Central memory CD8-positive, alpha-beta T cell (primary cell): ENCODE data around the gene ZNF804A.

Experiments used
- ATAC-seq: fragments of 150-1000 bp; cut with Tn5 transposase; replicated peaks from 2 replicates; pipeline ENCODE4 v1.10.0; 2022; ENCODE audit warnings: mild to moderate bottlenecking, moderate FRiP score, moderate number of reproducible peaks; ENCODE audit not compliant: poor library complexity, severe bottlenecking; ENCODE audit errors: extremely low read depth
- DNase-seq, 2 donors: peaks; one replicate each; pipeline ENCODE4 v3.0.0; 2021; ENCODE audit warnings: low spot score in 2 of 2
- H3K27ac Mint-ChIP-seq: one replicate; pipeline ENCODE4 v1.8.0; 2022; ENCODE audit warnings: low read depth, mild to moderate bottlenecking, moderate library complexity, mixed read lengths
- H3K27me3 Mint-ChIP-seq: one replicate; pipeline ENCODE4 v1.8.0; 2022; ENCODE audit warnings: mixed read lengths
- H3K36me3 Mint-ChIP-seq: one replicate; pipeline ENCODE4 v1.8.0; 2022; ENCODE audit warnings: mild to moderate bottlenecking, moderate library complexity, mixed read lengths; ENCODE audit not compliant: insufficient read depth
- H3K4me1 Mint-ChIP-seq: one replicate; pipeline ENCODE4 v1.8.0; 2022; ENCODE audit warnings: mixed read lengths
- H3K4me3 Mint-ChIP-seq: one replicate; pipeline ENCODE4 v1.8.0; 2022; ENCODE audit warnings: mild to moderate bottlenecking, moderate library complexity, mixed read lengths
- H3K9me3 Mint-ChIP-seq: one replicate; pipeline ENCODE4 v1.8.0; 2022; ENCODE audit warnings: mixed read lengths

The ZNF804A gene

DNA sequence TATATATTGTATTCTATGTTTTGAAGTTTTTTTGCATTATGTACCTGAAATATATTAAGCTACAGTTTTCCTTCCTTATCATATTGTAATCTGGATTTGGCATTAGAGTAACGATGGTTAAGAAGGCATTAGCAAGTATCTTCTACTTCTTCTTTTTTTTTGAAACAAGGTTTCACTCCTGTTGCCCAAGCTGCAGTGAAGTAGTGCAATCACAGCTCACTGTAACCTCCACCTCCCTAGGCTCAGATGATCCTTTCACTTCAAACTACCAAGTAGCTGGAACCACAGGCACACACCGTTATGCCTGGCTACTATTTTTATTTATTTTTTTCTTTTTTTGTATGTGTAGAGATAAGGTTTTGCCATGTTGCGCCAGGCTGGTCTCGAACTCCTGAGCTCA is 201.1 kb downstream of the ZNF804A start:
- Mint-ChIP-seq H3K4me1 (no peaks in the 10 kb centered on the region), H3K4me3 (no peak overlapping the region), H3K27ac (no peak overlapping the region), H3K27me3 (no peaks in the 10 kb centered on the region), H3K9me3 (peaks cover 33% of the 10 kb centered on the region), H3K36me3 (no peaks in the 10 kb centered on the region)
- no peak for ATAC-seq
- no peak for DNase-seq

DNA sequence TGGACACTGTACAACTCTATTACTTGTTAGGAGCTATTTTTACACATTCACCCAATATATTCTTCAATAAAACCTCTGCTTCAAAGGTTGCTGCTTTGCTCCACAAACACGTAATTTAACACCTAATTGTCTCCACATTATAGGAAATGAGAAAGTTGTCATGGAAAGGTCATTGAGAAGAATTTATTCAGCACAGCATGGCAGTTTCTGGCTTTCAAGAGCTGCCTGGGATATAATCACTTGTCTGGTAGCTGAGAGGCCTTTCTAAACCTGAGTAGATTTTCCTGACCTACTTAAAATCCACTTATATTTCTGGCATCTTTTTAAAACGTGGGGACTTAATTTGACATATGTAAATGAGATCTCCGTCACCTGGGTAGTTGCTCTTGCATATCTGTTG is 216.1 kb downstream of the ZNF804A start:
- H3K27ac Mint-ChIP-seq = no peak overlapping the region
- H3K36me3 Mint-ChIP-seq = no peaks in the 10 kb centered on the region
- no peaks in the 10 kb centered on the region for H3K4me1 Mint-ChIP-seq
- ATAC-seq (no peak), DNase-seq (no peak)
- H3K4me3 Mint-ChIP-seq = no peak overlapping the region
- H3K9me3 Mint-ChIP-seq = peaks cover 25% of the 10 kb centered on the region
- H3K27me3 Mint-ChIP-seq = no peaks in the 10 kb centered on the region

DNA sequence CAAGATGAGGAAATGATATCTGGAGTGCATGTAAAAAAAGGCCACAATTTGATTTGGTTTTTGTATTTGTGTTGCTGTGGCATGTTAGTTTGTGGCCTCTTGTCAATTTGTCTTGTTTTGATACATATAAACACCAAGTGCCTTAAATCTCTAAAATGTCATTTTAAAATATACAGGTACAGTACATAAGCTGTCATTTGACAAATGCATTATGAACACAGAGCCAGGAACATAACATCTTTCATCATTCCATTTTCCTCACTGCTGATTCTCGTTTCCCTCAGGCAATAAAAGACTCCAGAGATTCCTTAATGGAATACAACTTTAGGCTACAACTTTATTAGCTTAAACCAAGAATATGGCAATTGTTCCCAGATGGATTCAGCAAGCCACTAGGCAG is 217.5 kb downstream of the ZNF804A start:
- Mint-ChIP-seq H3K9me3 (peaks cover 29% of the 10 kb centered on the region), H3K27ac (no peak overlapping the region), H3K27me3 (no peaks in the 10 kb centered on the region), H3K4me1 (no peaks in the 10 kb centered on the region), H3K4me3 (no peak overlapping the region), H3K36me3 (no peaks in the 10 kb centered on the region)
- no peak for ATAC-seq
- DNase-seq = no peak

DNA sequence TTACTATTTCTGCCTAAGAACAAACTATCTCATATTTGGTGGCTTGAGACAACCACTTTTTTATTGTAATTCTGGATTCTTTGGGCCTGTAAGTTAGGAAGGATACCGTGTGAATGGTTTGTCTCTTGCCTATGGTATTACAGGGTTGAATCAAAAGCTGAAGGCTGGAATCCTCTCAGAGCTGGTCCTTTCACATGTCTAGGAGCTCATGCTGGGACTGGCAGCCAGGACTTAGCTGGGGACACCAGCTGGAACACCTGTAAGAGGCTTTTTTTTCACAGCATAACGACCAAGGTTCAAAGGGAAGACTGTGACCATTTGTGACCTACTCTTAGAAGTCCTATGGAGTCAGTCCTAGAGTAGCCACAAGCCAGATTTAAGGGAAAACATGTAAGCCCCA is 226.3 kb downstream of the ZNF804A start:
- H3K4me3 Mint-ChIP-seq = no peak overlapping the region
- no peak for DNase-seq
- peaks cover 16% of the 10 kb centered on the region for H3K9me3 Mint-ChIP-seq

DNA sequence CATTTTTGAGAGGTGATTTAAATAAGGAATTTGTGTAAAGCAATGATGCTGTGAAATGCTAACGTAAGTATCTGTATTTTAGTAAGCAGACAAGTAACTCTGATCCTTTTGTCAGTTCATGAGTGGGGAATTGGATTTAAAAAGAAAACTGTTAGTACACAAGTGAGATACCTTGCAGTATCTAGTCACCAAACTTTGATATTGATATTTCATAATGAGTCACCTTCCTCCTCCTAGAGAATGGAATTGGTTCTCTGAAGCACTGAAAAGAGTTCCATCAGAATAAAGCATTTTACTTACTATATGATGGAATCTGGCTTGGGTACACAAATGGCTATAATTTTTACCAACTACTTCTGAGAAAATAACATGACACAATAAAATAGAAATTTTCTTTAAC is 232.2 kb downstream of the ZNF804A start:
- peaks cover 18% of the 10 kb centered on the region for H3K9me3 Mint-ChIP-seq
- no peak overlapping the region for H3K27ac Mint-ChIP-seq
- no peak for ATAC-seq
- H3K4me3 Mint-ChIP-seq = no peak overlapping the region
- H3K36me3 Mint-ChIP-seq = no peaks in the 10 kb centered on the region
- H3K27me3 Mint-ChIP-seq = no peaks in the 10 kb centered on the region
- no peak for DNase-seq
- H3K4me1 Mint-ChIP-seq = no peaks in the 10 kb centered on the region

More for the DNA sequence above, 226.3 kb downstream of the ZNF804A start:
- H3K4me1 Mint-ChIP-seq = no peaks in the 10 kb centered on the region
- ATAC-seq = no peak
- no peak overlapping the region for H3K27ac Mint-ChIP-seq
- no peaks in the 10 kb centered on the region for H3K27me3 Mint-ChIP-seq
- H3K36me3 Mint-ChIP-seq = no peaks in the 10 kb centered on the region

DNA sequence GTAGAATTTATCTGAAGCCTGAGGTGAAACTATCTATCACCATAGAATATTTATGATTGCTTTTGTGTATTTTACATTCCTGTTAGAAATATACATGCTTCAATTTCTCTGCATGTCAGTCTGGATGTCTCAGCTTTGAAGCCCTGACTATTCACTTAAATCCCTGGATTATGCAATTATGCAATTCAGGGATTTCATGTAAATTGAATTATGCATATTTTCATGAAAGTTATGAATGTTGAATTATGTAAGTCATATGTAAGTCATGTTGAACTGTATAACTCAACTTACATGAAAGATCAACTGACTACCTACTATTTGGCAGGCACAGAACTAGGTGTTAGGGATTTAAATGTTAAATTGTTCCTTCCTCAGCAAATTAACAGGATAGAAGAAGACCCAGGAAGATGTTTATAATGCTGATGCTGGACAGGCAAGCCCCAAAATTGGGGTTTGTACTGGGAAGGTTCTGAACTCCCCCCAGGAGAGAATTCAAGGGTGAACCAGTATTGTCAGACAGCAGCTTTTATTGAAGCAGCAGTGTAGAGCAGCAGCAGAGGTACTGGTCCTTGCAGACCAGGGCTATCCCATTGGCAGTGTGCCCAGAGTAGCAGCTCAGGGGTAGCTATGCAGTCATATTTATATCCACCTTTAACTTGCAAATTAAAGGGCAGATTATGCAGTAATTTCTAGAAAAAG is 236.5 kb downstream of the ZNF804A start:
- Mint-ChIP-seq H3K36me3 (no peaks in the 10 kb centered on the region), H3K4me3 (no peak overlapping the region), H3K4me1 (no peaks in the 10 kb centered on the region), H3K9me3 (peaks cover 13% of the 10 kb centered on the region), H3K27ac (no peak overlapping the region), H3K27me3 (no peaks in the 10 kb centered on the region)
- ATAC-seq = no peak
- no peak for DNase-seq

DNA sequence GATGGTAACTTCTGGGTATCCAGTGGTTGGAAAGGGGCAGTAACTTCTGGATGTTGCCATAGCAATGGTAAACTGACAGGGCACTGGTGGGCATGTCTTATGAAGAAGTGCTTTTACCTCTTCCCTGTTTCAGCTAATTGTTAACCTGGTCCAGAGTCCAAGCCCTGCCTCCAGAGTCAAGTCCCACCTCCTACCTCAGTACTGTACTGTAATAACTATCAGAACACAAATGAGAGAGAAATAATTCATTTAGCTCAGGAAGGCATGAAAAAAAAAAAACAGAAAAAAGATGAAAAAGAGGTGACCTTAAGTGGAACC is 237.0 kb downstream of the ZNF804A start:
- Mint-ChIP-seq H3K36me3 (no peaks in the 10 kb centered on the region), H3K27ac (no peak overlapping the region), H3K4me1 (no peaks in the 10 kb centered on the region), H3K27me3 (no peaks in the 10 kb centered on the region), H3K4me3 (no peak overlapping the region), H3K9me3 (peaks cover 13% of the 10 kb centered on the region)
- ATAC-seq (no peak), DNase-seq (no peak)

DNA sequence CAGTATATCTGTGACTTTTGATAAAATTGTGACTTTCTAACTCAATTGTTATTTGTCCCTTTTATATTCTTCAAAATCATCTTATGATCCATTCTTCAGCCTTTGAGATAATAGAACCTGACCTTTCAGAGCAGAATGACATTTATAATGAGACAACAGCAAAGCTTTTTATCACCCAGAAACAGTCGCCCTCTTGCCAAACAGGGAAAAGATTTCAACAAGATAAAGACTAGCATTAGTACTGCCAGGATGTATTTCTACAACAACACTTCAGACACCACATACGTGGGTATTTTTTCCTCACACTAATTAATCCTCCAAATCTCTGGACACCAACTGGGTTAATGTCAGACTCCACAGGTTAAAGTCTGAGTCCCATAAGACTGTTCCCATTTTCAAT is 249.0 kb downstream of the ZNF804A start:
- Mint-ChIP-seq H3K9me3 (peaks cover 16% of the 10 kb centered on the region), H3K36me3 (peaks cover 2% of the 10 kb centered on the region), H3K4me1 (no peaks in the 10 kb centered on the region), H3K27ac (no peak overlapping the region), H3K4me3 (no peak overlapping the region), H3K27me3 (no peaks in the 10 kb centered on the region)
- ATAC-seq (no peak), DNase-seq (no peak)

DNA sequence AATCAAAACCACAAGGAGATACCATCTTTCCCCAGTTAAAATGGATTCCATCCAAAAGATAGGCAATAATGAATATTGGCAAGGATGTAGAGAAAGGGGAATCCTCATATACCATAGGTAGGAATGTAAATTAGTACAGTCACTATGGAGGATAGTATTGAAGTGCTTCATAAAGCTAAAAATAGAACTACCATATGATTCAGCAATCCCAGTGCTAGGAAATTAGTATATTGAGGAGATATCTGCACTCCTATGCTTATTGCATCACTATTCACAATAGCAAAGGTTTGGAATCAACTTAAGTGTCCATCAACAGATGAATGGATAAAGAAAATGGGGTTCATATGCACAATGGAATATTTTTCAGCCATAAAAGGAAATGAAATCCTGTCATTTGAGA is 251.2 kb downstream of the ZNF804A start:
- no peaks in the 10 kb centered on the region for H3K27me3 Mint-ChIP-seq
- no peak overlapping the region for H3K27ac Mint-ChIP-seq
- DNase-seq = no peak
- no peaks in the 10 kb centered on the region for H3K4me1 Mint-ChIP-seq
- peaks cover 20% of the 10 kb centered on the region for H3K9me3 Mint-ChIP-seq
- ATAC-seq = no peak
- no peak overlapping the region for H3K4me3 Mint-ChIP-seq
- H3K36me3 Mint-ChIP-seq = peaks cover 2% of the 10 kb centered on the region

DNA sequence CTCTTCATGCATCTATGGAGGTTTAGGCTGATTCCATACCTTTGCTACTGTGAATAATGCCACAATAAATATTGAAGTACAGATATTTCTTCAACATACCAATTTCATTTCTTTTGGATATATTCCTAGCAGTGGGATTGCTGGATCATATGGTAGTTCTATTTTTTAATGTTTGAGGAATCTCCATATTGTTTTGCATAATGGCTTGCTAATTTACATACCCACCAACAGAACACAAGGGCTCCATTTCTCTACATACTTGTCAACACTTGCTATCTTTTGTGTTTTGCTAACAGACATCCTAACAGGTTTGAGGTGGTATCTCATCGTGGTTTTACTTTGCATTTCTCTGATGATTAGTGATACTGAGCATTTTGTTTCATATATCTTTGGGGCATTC is 253.2 kb downstream of the ZNF804A start:
- H3K27ac Mint-ChIP-seq = no peak overlapping the region
- H3K4me3 Mint-ChIP-seq = no peak overlapping the region
- no peaks in the 10 kb centered on the region for H3K4me1 Mint-ChIP-seq
- no peak for DNase-seq
- H3K27me3 Mint-ChIP-seq = no peaks in the 10 kb centered on the region
- H3K36me3 Mint-ChIP-seq = peaks cover 2% of the 10 kb centered on the region
- no peak for ATAC-seq
- peaks cover 22% of the 10 kb centered on the region for H3K9me3 Mint-ChIP-seq

DNA sequence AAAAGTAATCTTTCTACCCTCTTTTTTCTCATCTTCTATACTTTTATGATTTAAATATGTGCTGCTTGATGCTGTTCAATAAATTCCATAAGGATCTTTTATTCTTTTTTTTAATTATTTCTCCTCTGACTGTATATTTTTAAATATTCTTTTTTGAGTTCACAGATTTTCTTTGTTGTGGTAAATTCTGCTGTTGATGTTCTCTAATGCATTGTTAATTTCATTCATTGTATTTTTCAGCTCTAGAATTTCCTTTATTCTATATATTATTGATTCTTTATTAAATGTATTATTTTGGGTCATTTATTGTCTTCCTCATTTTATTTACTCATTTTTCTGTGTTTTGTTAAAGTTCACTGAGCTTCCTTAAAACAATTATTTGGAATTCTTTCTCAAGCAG is 260.9 kb downstream of the ZNF804A start:
- Mint-ChIP-seq H3K36me3 (peaks cover 1% of the 10 kb centered on the region), H3K4me1 (no peaks in the 10 kb centered on the region), H3K27ac (no peak overlapping the region), H3K27me3 (no peaks in the 10 kb centered on the region), H3K9me3 (peaks cover 24% of the 10 kb centered on the region), H3K4me3 (no peak overlapping the region)
- ATAC-seq (no peak), DNase-seq (no peak)

DNA sequence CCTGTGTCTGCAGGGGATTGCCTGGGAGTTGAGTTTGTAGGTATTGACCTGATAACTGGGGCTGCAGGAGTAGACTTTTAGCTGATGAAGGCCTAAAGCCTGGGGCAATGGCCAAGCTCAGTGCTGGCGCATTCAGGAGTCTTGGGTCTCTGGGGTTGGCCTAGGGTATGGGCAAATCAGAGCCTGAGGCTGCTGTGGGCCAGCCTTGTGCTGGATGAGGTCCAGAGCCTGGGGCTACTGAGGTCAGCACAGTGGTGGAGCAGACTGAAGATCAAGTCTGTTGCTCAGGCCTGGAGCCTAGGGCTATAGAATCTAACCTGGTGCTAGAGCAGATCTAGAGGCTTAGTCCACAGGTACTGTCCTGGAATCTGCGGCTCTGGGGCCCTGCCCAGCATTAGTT is 262.4 kb downstream of the ZNF804A start:
- Mint-ChIP-seq H3K27me3 (no peaks in the 10 kb centered on the region), H3K4me1 (no peaks in the 10 kb centered on the region), H3K9me3 (peaks cover 19% of the 10 kb centered on the region), H3K4me3 (no peak overlapping the region), H3K27ac (no peak overlapping the region), H3K36me3 (peaks cover 1% of the 10 kb centered on the region)
- ATAC-seq = no peak
- no peak for DNase-seq

DNA sequence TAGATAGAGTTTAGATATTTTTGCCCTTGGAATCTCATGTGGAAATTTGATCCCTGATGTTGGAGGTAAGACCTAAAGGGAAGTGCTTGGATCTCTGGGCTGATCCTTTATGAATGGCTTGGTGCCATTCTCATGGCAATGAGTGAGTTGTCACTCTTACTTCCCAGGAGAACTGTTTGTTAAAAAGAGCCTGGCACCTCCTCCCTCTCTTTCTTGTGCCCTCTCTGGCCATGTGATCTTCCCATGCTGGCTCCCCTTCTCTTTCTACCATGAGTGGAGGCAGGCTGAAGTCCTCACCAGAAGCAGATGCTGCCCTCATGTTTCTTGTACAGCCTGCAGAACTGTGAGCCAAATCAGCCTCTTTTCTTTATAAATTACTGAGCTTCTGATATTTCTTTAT is 276.9 kb downstream of the ZNF804A start:
- Mint-ChIP-seq H3K36me3 (no peaks in the 10 kb centered on the region), H3K9me3 (peaks cover 2% of the 10 kb centered on the region), H3K27ac (no peak overlapping the region), H3K27me3 (no peaks in the 10 kb centered on the region), H3K4me1 (no peaks in the 10 kb centered on the region), H3K4me3 (no peak overlapping the region)
- ATAC-seq (no peak), DNase-seq (no peak)

DNA sequence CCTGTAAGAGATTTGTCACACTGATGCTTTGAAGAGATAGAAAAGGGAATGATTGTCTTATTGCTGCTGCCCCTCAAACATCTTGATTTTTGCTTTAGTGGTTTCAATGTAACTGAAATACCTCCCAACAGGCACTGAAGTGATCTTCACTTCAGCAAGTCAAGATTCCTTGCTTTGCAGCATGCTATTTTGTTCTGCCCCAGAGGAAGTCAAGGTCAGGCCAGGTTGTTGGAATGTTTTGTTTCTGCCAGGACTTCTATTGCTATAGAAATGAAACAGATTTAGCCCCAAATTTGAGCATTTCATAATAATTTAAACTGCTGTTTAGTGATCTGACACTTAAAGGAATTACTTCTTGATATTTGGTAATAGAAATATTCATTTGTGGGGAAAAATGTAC is 277.6 kb downstream of the ZNF804A start:
- Mint-ChIP-seq H3K4me1 (no peaks in the 10 kb centered on the region), H3K4me3 (no peak overlapping the region), H3K36me3 (no peaks in the 10 kb centered on the region), H3K9me3 (no peaks in the 10 kb centered on the region), H3K27ac (no peak overlapping the region), H3K27me3 (no peaks in the 10 kb centered on the region)
- no peak for ATAC-seq
- DNase-seq = no peak
